Memory B cell (primary cell): Measurements from ENCODE around the gene FNDC5.

ENCODE experiments used
- ATAC-seq: fragments of 150-1000 bp; cut with Tn5 transposase; 2 replicates; pipeline ENCODE4 v1.10.0; 2021; ENCODE audit warnings: low read depth, mild to moderate bottlenecking, moderate library complexity
- DNase-seq, 2 donors: peaks; one replicate each; pipeline ENCODE4 v3.0.0; 2022; ENCODE audit warnings: low spot score in 2 of 2
- H3K27ac Mint-ChIP-seq: one replicate; pipeline ENCODE4 v1.8.0; 2022; ENCODE audit warnings: mild to moderate bottlenecking, moderate library complexity, mixed read lengths
- H3K27me3 Mint-ChIP-seq: one replicate; pipeline ENCODE4 v1.8.0; 2022; ENCODE audit warnings: mixed read lengths
- H3K36me3 Mint-ChIP-seq: one replicate; pipeline ENCODE4 v1.8.0; 2022; ENCODE audit warnings: mild to moderate bottlenecking, mixed read lengths
- H3K4me1 Mint-ChIP-seq: one replicate; pipeline ENCODE4 v1.8.0; 2022; ENCODE audit warnings: mixed read lengths
- H3K4me3 Mint-ChIP-seq: one replicate; pipeline ENCODE4 v1.8.0; 2022; ENCODE audit warnings: mild to moderate bottlenecking, moderate library complexity, mixed read lengths
- H3K9me3 Mint-ChIP-seq: one replicate; pipeline ENCODE4 v1.8.0; 2022; ENCODE audit warnings: mixed read lengths

FNDC5 gene

GRCh38 chr1:32858136-32858535 lies 12.6 kb downstream of the FNDC5 start:
- no peak overlapping the region for H3K27ac Mint-ChIP-seq
- H3K4me1 Mint-ChIP-seq, result no peaks in the 10 kb centered on the region
- ATAC-seq (no peak), DNase-seq (no peak)
- no peaks in the 10 kb centered on the region for H3K27me3 Mint-ChIP-seq
- H3K4me3 Mint-ChIP-seq, result no peak overlapping the region
- peaks cover 30% of the 10 kb centered on the region for H3K36me3 Mint-ChIP-seq
- H3K9me3 Mint-ChIP-seq, result no peaks in the 10 kb centered on the region

- Mint-ChIP-seq H3K36me3 (peaks cover 26% of the 10 kb centered on the region), H3K9me3 (no peaks in the 10 kb centered on the region), H3K4me1 (no peaks in the 10 kb centered on the region), H3K27me3 (no peaks in the 10 kb centered on the region), H3K4me3 (no peak overlapping the region), H3K27ac (no peak overlapping the region)
- ATAC-seq (no peak), DNase-seq (no peak)
Measured at GRCh38 chr1:32855861-32856617, 14.7 kb downstream of the FNDC5 start.

GRCh38 chr1:32848354-32849063 lies 22.2 kb downstream of the FNDC5 start:
- ATAC-seq (no peak), DNase-seq (no peak)
- Mint-ChIP-seq H3K36me3 (peaks cover 20% of the 10 kb centered on the region), H3K27ac (no peak overlapping the region), H3K9me3 (no peaks in the 10 kb centered on the region), H3K4me3 (no peak overlapping the region), H3K27me3 (no peaks in the 10 kb centered on the region), H3K4me1 (no peaks in the 10 kb centered on the region)

- peaks cover 2% of the 10 kb centered on the region for H3K4me1 Mint-ChIP-seq
- no peak for ATAC-seq
- H3K4me3 Mint-ChIP-seq, result no peak overlapping the region
- H3K36me3 Mint-ChIP-seq, result peaks cover 28% of the 10 kb centered on the region
- no peak overlapping the region for H3K27ac Mint-ChIP-seq
- DNase-seq, result no peak
- no peaks in the 10 kb centered on the region for H3K9me3 Mint-ChIP-seq
- H3K27me3 Mint-ChIP-seq, result no peaks in the 10 kb centered on the region
Measured at GRCh38 chr1:32831878-32832277, 38.8 kb downstream of the FNDC5 start.

GRCh38 chr1:32830092-32830852 lies 40.4 kb downstream of the FNDC5 start:
- peaks cover 5% of the 10 kb centered on the region for H3K4me1 Mint-ChIP-seq
- no peaks in the 10 kb centered on the region for H3K9me3 Mint-ChIP-seq
- peaks cover 33% of the 10 kb centered on the region for H3K36me3 Mint-ChIP-seq
- peak overlapping the region; percentile 59 for H3K27ac Mint-ChIP-seq
- H3K4me3 Mint-ChIP-seq, result no peak overlapping the region
- ATAC-seq (no peak), DNase-seq (no peak)
- H3K27me3 Mint-ChIP-seq, result no peaks in the 10 kb centered on the region

GRCh38 chr1:32828341-32828740 lies 42.4 kb downstream of the FNDC5 start:
- Mint-ChIP-seq H3K36me3 (peaks cover 30% of the 10 kb centered on the region), H3K27me3 (no peaks in the 10 kb centered on the region), H3K9me3 (no peaks in the 10 kb centered on the region), H3K27ac (no peak overlapping the region), H3K4me3 (no peak overlapping the region), H3K4me1 (peaks cover 8% of the 10 kb centered on the region)
- ATAC-seq, result no peak
- DNase-seq, result no peak

GRCh38 chr1:32825181-32825580 lies 45.5 kb downstream of the FNDC5 start:
- Mint-ChIP-seq H3K27ac (no peak overlapping the region), H3K9me3 (no peaks in the 10 kb centered on the region), H3K36me3 (peaks cover 19% of the 10 kb centered on the region), H3K27me3 (no peaks in the 10 kb centered on the region), H3K4me3 (no peak overlapping the region), H3K4me1 (peaks cover 10% of the 10 kb centered on the region)
- ATAC-seq (no peak), DNase-seq (no peak)

GRCh38 chr1:32818804-32819541 lies 51.7 kb downstream of the FNDC5 start:
- Mint-ChIP-seq H3K4me3 (peak overlapping the region; percentile 98), H3K27ac (peak overlapping the region; percentile 67), H3K27me3 (no peaks in the 10 kb centered on the region), H3K36me3 (peaks cover 3% of the 10 kb centered on the region), H3K4me1 (peaks cover 26% of the 10 kb centered on the region), H3K9me3 (no peaks in the 10 kb centered on the region)
- ATAC-seq (no peak), DNase-seq (peak in 1 of 2 donors; percentile 3)

GRCh38 chr1:32817815-32818786 lies 52.6 kb downstream of the FNDC5 start:
- H3K9me3 Mint-ChIP-seq, result no peaks in the 10 kb centered on the region
- H3K27ac Mint-ChIP-seq, result peak overlapping the region; percentile 88
- peaks cover 32% of the 10 kb centered on the region for H3K4me1 Mint-ChIP-seq
- H3K36me3 Mint-ChIP-seq, result peaks cover 7% of the 10 kb centered on the region
- H3K27me3 Mint-ChIP-seq, result no peaks in the 10 kb centered on the region
- H3K4me3 Mint-ChIP-seq, result peak overlapping the region; percentile 98
- DNase-seq (no peak), ATAC-seq (no peak)

- no peaks in the 10 kb centered on the region for H3K9me3 Mint-ChIP-seq
- H3K4me3 Mint-ChIP-seq, result peak within 1 kb of the TSS; percentile 98
- peak within 1 kb of the TSS; percentile 88 for H3K27ac Mint-ChIP-seq
- ATAC-seq, result peak; percentile 93
- peaks cover 7% of the 10 kb centered on the region for H3K36me3 Mint-ChIP-seq
- DNase-seq, result peak; percentile 99 to 100
- peaks cover 35% of the 10 kb centered on the region for H3K4me1 Mint-ChIP-seq
- H3K27me3 Mint-ChIP-seq, result no peaks in the 10 kb centered on the region
Measured at GRCh38 chr1:32817159-32817814, 53.4 kb downstream of the FNDC5 start, which contains the start of the genes S100PBP and YARS1. TSS of gene S100PBP (plus strand) at chr1:32817653. CDS start at chr1:32826100, 8,447 bp downstream. TSS of gene YARS1 (minus strand) at chr1:32817358. CDS start at chr1:32817244, 114 bp downstream.

- peaks cover 7% of the 10 kb centered on the region for H3K36me3 Mint-ChIP-seq
- H3K27me3 Mint-ChIP-seq, result no peaks in the 10 kb centered on the region
- DNase-seq (peak in 1 of 2 donors; percentile 18), ATAC-seq (no peak)
- H3K27ac Mint-ChIP-seq, result peak overlapping the region; percentile 88
- H3K4me1 Mint-ChIP-seq, result peaks cover 33% of the 10 kb centered on the region
- no peaks in the 10 kb centered on the region for H3K9me3 Mint-ChIP-seq
- H3K4me3 Mint-ChIP-seq, result peak overlapping the region; percentile 98
Measured at GRCh38 chr1:32816676-32817158, 54.0 kb downstream of the FNDC5 start.
